Breast epithelium (tissue), 3 donors: ENCODE measurements around the gene LY6G6D.

Source experiments
- POLR2A ChIP-seq: fragments of 450-650 bp; IDR thresholded peaks from one replicate; pipeline ENCODE4 v1.6.1; 2016; ENCODE audit warnings: antibody characterized with exemption, mild to moderate bottlenecking, moderate library complexity
- POLR2AphosphoS5 ChIP-seq, 3 donors: sonication (generic); formaldehyde crosslinking; IDR thresholded peaks; one replicate each; pipeline ENCODE4 v1.6.1; 2017; ENCODE audit warnings: antibody characterized with exemption in 3 of 3
- TF ChIP-seq, protein P1 (sequence below), 3 donors: fragments of 450-650 bp; IDR thresholded peaks; one replicate each; pipeline ENCODE4 v1.5.1; 2016 to 2017; ENCODE audit warnings: antibody characterized with exemption in 3 of 3, mild to moderate bottlenecking in 3 of 3, moderate library complexity in 3 of 3

DNA sequence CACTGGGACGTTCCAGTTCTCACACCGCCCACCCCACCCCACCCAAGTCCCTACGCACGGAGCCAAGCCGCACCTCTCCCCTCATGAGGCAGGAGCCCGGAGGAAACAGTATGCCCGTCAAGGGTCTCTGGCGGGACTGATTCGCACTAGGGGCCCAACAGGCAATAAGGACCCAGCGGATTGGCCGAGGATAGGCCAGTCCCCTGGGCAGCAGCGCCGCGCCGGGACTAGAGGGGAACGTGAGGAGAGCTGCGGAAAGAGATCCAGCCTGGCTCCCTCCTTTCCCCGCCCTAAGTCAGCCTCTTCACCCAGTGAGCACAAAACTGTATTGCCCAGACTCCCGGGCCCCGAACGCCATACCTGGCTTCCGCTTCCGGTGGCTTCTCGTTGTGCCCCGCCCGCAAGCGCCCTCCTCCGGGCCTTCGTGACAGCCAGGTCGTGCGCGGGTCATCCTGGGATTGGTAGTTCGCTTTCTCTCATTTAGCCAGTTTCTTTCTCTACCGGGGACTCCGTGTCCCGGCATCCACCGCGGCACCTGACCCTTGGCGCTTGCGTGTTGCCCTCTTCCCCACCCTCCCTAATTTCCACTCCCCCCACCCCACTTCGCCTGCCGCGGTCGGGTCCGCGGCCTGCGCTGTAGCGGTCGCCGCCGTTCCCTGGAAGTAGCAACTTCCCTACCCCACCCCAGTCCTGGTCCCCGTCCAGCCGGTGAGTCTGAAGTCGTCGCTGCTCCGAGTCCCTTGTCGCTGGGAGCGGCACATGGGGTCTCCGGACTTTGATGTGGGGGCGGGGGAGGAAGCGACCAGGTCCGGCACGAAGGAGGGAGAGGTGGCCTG lies 49.4 kb upstream of the LY6G6D start, which contains the start of gene CSNK2B:
- peak; percentile 67 to 95 (median 92) for TF ChIP-seq POLR2AphosphoS5 (IDR thresholded peaks at IDR 0.05)
- TF ChIP-seq, protein P1, sequence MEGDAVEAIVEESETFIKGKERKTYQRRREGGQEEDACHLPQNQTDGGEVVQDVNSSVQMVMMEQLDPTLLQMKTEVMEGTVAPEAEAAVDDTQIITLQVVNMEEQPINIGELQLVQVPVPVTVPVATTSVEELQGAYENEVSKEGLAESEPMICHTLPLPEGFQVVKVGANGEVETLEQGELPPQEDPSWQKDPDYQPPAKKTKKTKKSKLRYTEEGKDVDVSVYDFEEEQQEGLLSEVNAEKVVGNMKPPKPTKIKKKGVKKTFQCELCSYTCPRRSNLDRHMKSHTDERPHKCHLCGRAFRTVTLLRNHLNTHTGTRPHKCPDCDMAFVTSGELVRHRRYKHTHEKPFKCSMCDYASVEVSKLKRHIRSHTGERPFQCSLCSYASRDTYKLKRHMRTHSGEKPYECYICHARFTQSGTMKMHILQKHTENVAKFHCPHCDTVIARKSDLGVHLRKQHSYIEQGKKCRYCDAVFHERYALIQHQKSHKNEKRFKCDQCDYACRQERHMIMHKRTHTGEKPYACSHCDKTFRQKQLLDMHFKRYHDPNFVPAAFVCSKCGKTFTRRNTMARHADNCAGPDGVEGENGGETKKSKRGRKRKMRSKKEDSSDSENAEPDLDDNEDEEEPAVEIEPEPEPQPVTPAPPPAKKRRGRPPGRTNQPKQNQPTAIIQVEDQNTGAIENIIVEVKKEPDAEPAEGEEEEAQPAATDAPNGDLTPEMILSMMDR (IDR thresholded peaks at IDR 0.05), result no peak
- peak; percentile 64 for TF ChIP-seq POLR2A
